ENCODE measurements around the gene C11orf68. TPM values are rescaled to one million over a fixed set of nuclear protein-coding genes. Genes with fewer than 3 reads are reported as not detected.
A peak's percentile ranks its signal among the peaks of the same experiment; 100 is the strongest.

C11orf68 gene
- total RNA-seq, 1 donor from 2014 or later, result 6.9 TPM

DNA sequence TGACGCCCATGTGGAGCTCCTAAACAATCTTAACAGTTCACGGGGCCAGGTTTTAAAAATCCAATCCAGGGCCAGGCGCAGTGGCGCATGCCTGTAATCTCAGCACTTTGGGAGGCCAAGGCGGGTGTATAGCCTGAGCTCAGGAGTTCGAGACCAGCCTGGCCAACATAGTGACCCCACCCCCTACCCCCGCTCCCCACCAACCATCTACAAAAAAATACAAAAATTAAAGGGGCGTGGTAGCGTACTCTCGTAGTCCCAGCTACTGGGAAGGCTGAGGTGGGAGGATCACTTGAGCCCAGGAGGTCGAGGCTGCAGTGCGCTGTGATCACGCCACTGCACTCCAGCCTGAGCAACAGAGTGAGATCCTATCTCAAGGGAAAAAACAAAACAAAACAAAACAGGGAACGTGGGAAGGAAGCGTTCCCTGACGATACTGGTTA, 42.0 kb upstream of the C11orf68 start:
- no peaks in the 10 kb centered on the region for H3K27me3 ChIP-seq
- no peak for DNase-seq (ENCODE audit: low spot score)
- peaks cover 16% of the 10 kb centered on the region for H3K36me3 Mint-ChIP-seq
- H3K36me3 ChIP-seq, result no peaks in the 10 kb centered on the region
- H3K27ac ChIP-seq, result peak overlapping the region; percentile 73
- peak overlapping the region; percentile 98 for H3K4me3 Mint-ChIP-seq
- H3K9ac ChIP-seq, result peak overlapping the region; percentile 52
- H3K9me3 Mint-ChIP-seq, result no peaks in the 10 kb centered on the region
- peaks cover 24% of the 10 kb centered on the region for H3K4me1 Mint-ChIP-seq
- peaks cover 6% of the 10 kb centered on the region for H3K27me3 Mint-ChIP-seq (ENCODE audit: insufficient read depth, low read depth)
- peak overlapping the region; percentile 88 for H3K4me2 ChIP-seq
- H3K79me2 ChIP-seq (ENCODE audit: low read depth), result peaks cover 31% of the 10 kb centered on the region
- H3K4me1 ChIP-seq, result peaks cover 9% of the 10 kb centered on the region
- TF ChIP-seq EZH2phosphoT487 (IDR thresholded peaks at IDR 0.05) (no peak), EZH2 (IDR thresholded peaks at IDR 0.05) (no peak)
- TF ChIP-seq, protein P1, sequence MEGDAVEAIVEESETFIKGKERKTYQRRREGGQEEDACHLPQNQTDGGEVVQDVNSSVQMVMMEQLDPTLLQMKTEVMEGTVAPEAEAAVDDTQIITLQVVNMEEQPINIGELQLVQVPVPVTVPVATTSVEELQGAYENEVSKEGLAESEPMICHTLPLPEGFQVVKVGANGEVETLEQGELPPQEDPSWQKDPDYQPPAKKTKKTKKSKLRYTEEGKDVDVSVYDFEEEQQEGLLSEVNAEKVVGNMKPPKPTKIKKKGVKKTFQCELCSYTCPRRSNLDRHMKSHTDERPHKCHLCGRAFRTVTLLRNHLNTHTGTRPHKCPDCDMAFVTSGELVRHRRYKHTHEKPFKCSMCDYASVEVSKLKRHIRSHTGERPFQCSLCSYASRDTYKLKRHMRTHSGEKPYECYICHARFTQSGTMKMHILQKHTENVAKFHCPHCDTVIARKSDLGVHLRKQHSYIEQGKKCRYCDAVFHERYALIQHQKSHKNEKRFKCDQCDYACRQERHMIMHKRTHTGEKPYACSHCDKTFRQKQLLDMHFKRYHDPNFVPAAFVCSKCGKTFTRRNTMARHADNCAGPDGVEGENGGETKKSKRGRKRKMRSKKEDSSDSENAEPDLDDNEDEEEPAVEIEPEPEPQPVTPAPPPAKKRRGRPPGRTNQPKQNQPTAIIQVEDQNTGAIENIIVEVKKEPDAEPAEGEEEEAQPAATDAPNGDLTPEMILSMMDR (IDR thresholded peaks at IDR 0.05), result no peak
- H2AFZ ChIP-seq (replicated peaks), result peak overlapping the region; percentile 70
- peaks cover 18% of the 10 kb centered on the region for H4K20me1 ChIP-seq (ENCODE audit: low read depth)
- H3F3A ChIP-seq (ENCODE audit: low read depth), result peaks cover 4% of the 10 kb centered on the region
- H3K9me3 ChIP-seq (ENCODE audit: low read depth), result no peaks in the 10 kb centered on the region
- H3K4me3 ChIP-seq, result peak overlapping the region; percentile 93
- H3K27ac Mint-ChIP-seq, result peak overlapping the region; percentile 99

DNA sequence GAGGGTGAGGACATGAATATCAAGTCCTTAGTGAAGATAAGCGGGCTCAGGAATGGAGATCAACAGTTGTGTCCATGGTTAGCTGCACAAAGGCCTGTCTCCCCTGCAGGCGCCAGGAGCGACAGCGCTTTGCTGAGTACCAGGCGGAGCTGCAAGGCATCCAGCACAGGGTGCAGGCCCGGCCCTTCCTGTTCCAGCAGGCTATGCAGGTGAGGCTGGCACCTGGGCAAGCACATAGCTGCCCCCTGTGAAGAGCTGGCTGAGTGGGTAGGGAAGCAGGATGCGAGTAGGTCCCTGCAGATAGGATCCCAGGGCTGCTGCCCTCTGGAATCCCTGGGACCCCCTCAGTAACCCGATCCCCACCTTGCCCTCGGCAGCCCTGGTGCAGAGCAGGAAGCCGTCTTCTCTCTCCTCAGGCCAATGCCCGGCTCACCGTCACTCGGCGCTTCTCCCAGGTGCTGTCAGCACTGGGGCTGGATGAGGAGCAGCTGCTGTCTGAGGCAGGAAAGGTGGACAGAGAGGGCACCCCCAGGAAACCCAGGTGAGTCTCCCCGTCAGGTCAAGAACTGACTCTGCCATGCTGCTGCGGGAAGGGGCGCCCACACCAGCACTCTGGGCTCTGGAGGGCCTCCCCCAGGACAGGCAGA, 40.0 kb upstream of the C11orf68 start:
- peaks cover 4% of the 10 kb centered on the region for H3F3A ChIP-seq (ENCODE audit: low read depth)
- H3K4me3 ChIP-seq, result no peak overlapping the region
- Mint-ChIP-seq H3K27ac (no peak overlapping the region), H3K9me3 (no peaks in the 10 kb centered on the region), H3K27me3 (ENCODE audit: insufficient read depth, low read depth) (peaks cover 3% of the 10 kb centered on the region), H3K4me3 (no peak overlapping the region), H3K4me1 (peaks cover 22% of the 10 kb centered on the region), H3K36me3 (peaks cover 10% of the 10 kb centered on the region)
- no peak for TF ChIP-seq EZH2phosphoT487 (IDR thresholded peaks at IDR 0.05)
- TF ChIP-seq, protein P1 (IDR thresholded peaks at IDR 0.05), result no peak
- no peak for TF ChIP-seq EZH2 (IDR thresholded peaks at IDR 0.05)
- H3K27me3 ChIP-seq, result no peaks in the 10 kb centered on the region
- peaks cover 15% of the 10 kb centered on the region for H4K20me1 ChIP-seq (ENCODE audit: low read depth)
- H3K27ac ChIP-seq, result no peak overlapping the region
- H3K4me1 ChIP-seq, result peaks cover 9% of the 10 kb centered on the region
- peaks cover 24% of the 10 kb centered on the region for H3K79me2 ChIP-seq (ENCODE audit: low read depth)
- no peaks in the 10 kb centered on the region for H3K36me3 ChIP-seq
- no peak overlapping the region for H3K4me2 ChIP-seq
- DNase-seq (ENCODE audit: low spot score), result no peak
- H3K9me3 ChIP-seq (ENCODE audit: low read depth), result no peaks in the 10 kb centered on the region
- peak overlapping the region; percentile 60 for H3K9ac ChIP-seq
- no peak overlapping the region for H2AFZ ChIP-seq (replicated peaks)

DNA sequence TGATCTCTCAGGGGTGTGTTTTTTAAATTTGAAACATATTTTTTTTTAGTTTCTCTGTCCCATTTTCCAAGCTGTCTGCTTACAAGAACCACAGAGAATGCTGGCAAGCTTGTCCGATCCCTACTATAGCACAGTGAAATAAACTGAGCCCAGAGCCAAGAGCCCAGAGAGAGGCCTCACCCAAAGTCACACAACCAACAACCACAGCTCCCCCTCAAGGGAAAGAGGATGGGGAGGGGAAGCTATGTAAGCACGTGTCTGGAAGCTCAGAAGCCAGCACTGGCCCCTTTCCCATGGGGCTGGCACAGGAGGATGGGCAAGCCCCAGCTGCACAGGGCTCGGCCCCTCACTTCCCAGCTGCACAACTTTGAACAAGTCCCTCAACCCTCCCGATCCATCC, 39.4 kb upstream of the C11orf68 start:
- DNase-seq (ENCODE audit: low spot score), result no peak
- Mint-ChIP-seq H3K4me3 (no peak overlapping the region), H3K9me3 (no peaks in the 10 kb centered on the region), H3K4me1 (peaks cover 19% of the 10 kb centered on the region), H3K36me3 (peaks cover 10% of the 10 kb centered on the region), H3K27ac (no peak overlapping the region), H3K27me3 (ENCODE audit: insufficient read depth, low read depth) (peaks cover 3% of the 10 kb centered on the region)
- no peaks in the 10 kb centered on the region for H3K36me3 ChIP-seq
- no peak overlapping the region for H2AFZ ChIP-seq (replicated peaks)
- H3K4me2 ChIP-seq, result no peak overlapping the region
- peaks cover 4% of the 10 kb centered on the region for H3F3A ChIP-seq (ENCODE audit: low read depth)
- no peak overlapping the region for H3K27ac ChIP-seq
- peak overlapping the region; percentile 60 for H3K9ac ChIP-seq
- peaks cover 18% of the 10 kb centered on the region for H3K79me2 ChIP-seq (ENCODE audit: low read depth)
- peaks cover 11% of the 10 kb centered on the region for H4K20me1 ChIP-seq (ENCODE audit: low read depth)
- TF ChIP-seq, protein P1 (IDR thresholded peaks at IDR 0.05), result no peak
- TF ChIP-seq EZH2phosphoT487 (IDR thresholded peaks at IDR 0.05) (no peak), EZH2 (IDR thresholded peaks at IDR 0.05) (no peak)
- H3K4me3 ChIP-seq, result no peak overlapping the region
- no peaks in the 10 kb centered on the region for H3K9me3 ChIP-seq (ENCODE audit: low read depth)
- no peaks in the 10 kb centered on the region for H3K27me3 ChIP-seq
- H3K4me1 ChIP-seq, result peaks cover 9% of the 10 kb centered on the region

All from neural progenitor cell (in vitro differentiated cells).